ENCODE data around the gene SLC16A4.

GRCh38 chr1:110393286-110393685 is 2.5 kb upstream of the SLC16A4 start:
- no peak for TF ChIP-seq CTCF (IDR thresholded peaks at IDR 0.05; ENCODE audit: insufficient read depth, low read depth, low read length)
- TF ChIP-seq EZH2 (IDR thresholded peaks at IDR 0.05; ENCODE audit: insufficient read depth, low read length), result no peak
